ENCODE results near the gene KAZN.

The KAZN gene

GRCh38 chr1:14615549-14616218 is 17.2 kb downstream of the KAZN start:
- no peak for DNase-seq

DNA sequence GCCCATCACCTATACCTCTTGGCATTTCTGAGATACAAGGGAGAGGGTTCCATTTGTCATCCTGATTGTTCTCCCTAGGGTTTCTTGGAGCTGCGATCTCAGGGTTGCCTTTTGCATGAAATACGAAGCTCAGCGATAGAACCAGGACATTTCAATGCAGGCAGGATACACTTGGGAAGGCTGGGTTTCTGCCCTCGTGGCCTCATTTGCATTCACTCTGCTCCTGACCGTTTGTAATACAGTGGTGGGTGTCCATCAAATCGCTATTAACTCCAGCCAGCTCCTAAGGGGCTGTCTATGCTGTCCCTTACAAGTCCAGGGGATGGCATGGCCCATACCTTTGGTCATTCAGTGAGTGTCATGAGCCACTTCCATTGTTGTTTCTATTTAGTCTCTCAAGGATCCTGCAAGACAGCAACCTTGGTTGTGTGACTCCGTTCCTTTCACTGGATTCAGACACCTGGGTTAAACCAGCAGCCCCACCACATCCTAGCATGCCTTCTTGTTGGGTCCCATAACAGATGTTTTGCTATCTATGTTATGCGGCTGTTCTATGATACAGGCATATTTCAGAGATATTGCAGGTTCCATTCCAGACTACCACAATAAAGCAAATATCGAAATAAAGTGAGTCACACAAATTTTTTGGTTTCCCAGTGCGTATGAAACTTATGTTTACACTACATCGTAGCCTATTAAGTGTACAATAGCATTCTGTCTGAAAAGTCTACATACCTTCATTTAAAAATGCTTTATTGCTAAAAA is 18.3 kb downstream of the KAZN start:
- no peak for DNase-seq

- no peak for DNase-seq
Measured at GRCh38 chr1:14617791-14618190, 19.3 kb downstream of the KAZN start.

- DNase-seq, result no peak
Measured at GRCh38 chr1:14620941-14621340, 22.5 kb downstream of the KAZN start.

DNA sequence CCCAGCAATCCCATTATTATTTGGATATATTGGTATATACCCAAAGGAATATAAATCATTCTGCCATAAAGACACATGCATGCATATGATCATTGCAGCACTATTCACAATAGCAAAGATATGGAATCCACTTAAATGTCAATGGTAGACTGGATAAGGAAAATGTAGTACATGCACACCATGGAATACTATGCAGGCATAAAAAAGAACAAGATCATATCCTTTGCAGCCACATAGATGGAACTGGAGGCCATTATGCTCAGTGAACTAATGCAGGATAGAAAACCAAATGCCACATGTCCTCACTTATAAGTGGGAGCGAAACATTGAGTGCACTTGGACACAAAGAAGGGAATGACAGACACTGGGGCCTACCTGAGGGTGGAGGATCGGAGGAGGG is 24.6 kb downstream of the KAZN start:
- DNase-seq, result no peak

DNA sequence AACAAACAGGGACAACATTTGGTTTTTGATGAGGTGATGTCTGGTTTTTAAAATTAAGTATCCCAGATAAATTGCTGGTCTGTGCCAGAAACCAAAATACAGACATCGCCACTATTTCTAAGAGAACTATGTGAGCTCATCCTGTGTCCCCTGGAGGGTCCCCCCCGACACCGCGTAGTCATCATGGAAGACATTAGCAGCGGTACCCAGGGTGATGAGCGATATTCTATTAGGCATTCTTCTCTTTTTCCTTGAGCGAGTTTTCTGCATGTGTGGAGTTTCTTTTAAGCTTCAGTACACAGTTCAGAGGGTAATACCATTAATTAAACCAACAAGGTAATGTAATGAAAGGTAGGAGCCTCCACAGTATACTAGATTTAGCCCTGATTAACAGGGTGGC is 26.5 kb downstream of the KAZN start:
- DNase-seq, result no peak

DNA sequence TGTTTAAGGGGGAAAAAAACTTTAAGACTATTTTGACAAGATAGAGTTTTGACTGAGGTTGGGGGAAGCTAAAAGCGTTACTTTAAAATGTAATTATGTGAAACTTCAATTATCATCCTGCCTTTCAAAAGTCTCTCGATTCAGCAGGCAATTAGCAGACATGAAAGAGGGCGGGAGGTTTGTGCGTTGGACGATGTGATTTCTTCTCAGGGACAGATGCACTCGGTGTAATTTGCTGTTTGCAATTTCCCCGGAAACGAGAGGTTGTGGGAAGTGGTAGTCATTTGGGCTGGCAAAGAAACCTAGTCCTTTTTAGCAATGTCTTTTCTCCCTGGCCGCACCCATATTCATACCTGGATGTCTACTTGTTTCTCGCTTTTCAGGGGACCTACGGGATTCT is 27.1 kb downstream of the KAZN start:
- no peak for DNase-seq

GRCh38 chr1:14625996-14626395 is 27.5 kb downstream of the KAZN start:
- DNase-seq, result no peak

- DNase-seq, result no peak
Measured at GRCh38 chr1:14626869-14627607, 28.6 kb downstream of the KAZN start.

DNA sequence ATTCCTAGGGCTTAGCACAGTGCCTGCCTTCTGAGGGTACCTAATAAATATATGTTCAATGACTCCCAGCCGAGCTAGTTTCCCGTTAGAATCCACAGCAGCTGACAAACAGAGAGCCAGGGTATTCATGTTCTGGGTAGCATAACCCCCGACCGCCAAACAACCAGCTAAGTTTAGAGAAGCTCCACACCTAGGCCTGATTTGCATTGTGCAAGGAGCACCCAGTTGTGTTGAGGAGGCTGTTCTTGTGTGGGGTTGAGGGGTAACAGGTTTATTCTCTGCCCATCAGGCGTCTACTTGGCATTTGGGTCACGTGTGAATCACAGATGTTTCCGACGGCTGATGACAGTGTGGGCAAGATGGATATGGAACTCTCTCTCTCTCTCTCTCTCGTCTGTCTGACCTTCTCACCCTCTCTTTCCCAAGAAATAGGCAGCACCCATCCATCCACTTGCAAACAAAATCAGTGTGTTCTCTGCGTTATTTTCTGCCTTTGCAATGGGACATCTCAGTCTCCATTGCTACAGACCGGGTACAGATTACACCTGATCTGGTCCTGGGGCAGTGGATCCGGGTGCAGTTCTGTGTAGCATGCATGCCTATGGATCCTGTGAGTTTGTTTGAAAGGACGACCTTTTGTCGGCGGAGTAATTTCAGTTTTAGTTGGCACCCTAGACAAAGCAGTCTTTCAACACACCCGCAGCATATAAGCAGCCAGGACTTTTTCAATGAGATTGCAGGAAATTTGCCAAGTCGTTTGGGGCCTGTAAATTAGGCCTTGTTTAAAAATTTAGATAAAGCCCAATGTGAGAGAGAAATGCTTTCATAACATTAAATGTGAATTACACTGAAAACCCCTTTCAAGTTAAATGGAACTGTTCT is 29.4 kb downstream of the KAZN start:
- DNase-seq, result no peak

GRCh38 chr1:14629363-14630014 is 31.0 kb downstream of the KAZN start:
- no peak for DNase-seq

- DNase-seq, result no peak
Measured at GRCh38 chr1:14630986-14631385, 32.5 kb downstream of the KAZN start.

GRCh38 chr1:14631421-14631820 is 32.9 kb downstream of the KAZN start:
- DNase-seq, result no peak

DNA sequence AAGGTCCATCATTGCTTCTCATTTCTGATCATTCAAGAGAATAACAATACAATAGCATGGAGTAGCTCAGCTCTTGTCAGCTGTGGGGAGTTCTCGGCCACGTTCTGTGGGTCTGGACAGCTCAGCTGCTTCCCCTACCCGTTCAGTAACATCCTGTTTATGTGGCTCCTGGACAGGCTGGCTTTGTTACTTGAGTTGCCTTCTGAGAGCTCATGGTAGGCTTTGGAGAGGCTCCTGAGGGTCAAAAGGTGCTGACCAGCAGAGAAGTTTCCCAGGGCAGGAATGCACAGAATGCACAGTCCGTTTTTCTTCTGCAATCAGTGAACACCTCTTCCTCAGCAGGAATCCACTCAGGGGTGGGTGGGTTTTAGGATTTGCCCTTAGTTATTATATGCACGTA is 36.0 kb downstream of the KAZN start:
- DNase-seq, result no peak

GRCh38 chr1:14635421-14635820 is 36.9 kb downstream of the KAZN start:
- DNase-seq, result no peak

GRCh38 chr1:14636897-14637632 is 38.6 kb downstream of the KAZN start:
- no peak for DNase-seq

DNA sequence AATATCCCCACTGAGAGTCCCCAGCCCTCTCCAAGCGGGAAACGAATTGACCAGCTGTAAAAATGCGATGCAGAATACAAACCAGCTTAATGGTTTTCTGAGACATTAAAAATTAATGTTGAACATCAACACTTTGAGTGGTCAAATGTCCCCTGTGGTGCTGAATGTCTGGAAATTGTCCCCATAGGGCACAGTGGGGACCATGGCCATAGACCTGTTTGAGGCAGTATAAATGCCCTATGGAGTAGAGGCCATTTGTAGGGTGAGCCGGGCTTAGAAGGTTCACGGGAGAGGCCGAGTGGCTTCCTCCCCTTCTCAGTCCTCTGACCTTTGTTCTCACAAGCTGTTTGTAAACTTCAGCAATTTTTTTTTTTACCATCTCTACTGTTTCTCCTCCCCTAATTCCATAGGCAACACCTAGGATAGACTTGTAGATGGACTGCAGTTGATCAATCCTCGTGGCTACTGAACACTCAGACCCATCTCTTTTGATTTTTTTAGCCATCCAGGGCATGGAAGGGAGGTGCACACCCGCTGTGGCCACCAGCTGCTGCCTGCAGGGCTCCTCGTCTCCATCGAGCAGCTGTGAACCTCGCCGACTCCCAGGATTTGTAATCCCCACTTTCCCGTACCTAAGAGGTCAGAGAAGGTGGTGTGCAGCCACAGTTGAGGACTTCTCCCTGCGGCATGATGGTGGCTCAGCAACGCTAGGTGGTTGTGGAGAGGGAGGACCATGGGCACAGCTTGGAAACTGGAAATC is 41.0 kb downstream of the KAZN start:
- no peak for DNase-seq

- DNase-seq, result no peak
Measured at GRCh38 chr1:14642712-14643111, 44.2 kb downstream of the KAZN start.

DNA sequence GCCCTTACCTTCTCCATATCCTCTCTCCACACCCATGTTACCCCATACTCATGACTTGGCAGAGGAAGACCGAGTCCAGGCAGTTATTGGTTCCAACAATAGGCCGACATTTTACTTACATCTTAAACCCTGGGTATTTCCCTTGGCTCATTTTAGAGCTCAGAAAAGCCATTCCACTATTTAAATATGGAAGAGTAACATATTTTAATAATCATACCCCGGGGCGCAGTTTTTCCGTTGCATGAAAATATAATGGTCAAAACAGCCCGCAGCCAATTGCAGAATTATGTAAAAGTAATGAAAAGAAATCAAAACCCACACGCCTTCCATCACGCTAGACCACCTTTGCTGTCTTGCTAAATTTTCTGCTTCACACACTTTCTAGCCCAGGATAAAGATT is 48.5 kb downstream of the KAZN start:
- no peak for DNase-seq

- no peak for DNase-seq
Measured at GRCh38 chr1:14647777-14648176, 49.3 kb downstream of the KAZN start.

DNA sequence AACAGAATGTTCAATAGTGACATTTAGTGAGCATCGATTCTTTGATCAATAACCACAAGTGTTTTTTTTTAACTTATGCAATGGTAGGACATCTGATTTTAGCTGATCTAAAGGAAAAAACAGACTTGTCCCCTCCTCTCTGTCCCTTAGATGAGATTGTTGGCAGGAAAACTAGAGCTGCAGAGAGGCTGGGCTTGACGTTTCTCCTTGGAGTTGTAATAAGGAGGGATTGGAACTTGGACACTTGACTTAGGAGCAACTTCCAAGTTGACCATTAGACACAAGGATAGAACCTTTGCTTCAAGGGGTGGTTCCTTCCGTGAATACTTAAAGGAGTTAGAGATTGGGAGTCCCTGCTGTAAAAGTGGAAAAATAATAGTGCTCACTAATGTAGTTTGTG is 49.9 kb downstream of the KAZN start:
- no peak for DNase-seq

Measured in CD4-positive, alpha-beta T cell treated with Interleukin-10 for 1 hour (primary cell).